SKM-1 (cell line): ENCODE data around the gene PLEKHG5.

Experiments
- DNase-seq: peaks from one replicate; lab custom pipeline; 2025; ENCODE audit not compliant: unreplicated experiment; lab: John Stamatoyannopoulos, UW

PLEKHG5 gene

GRCh38 chr1:6511056-6511455 lies 19.6 kb upstream of the PLEKHG5 start:
- DNase-seq, result no peak

GRCh38 chr1:6510493-6510892 lies 19.0 kb upstream of the PLEKHG5 start:
- no peak for DNase-seq

- DNase-seq, result no peak
These were observed 18.4 kb upstream of the PLEKHG5 start for GRCh38 chr1:6509919-6510291.

- DNase-seq, result no peak
These were observed 17.9 kb upstream of the PLEKHG5 start for GRCh38 chr1:6509220-6509918.

- no peak for DNase-seq
These were observed 17.3 kb upstream of the PLEKHG5 start for GRCh38 chr1:6508816-6509189.

GRCh38 chr1:6508154-6508815 lies 16.8 kb upstream of the PLEKHG5 start:
- no peak for DNase-seq

- no peak for DNase-seq
These were observed 16.0 kb upstream of the PLEKHG5 start for GRCh38 chr1:6507461-6507911.

GRCh38 chr1:6507037-6507428 lies 15.6 kb upstream of the PLEKHG5 start:
- DNase-seq, result no peak

GRCh38 chr1:6506210-6507036 lies 15.0 kb upstream of the PLEKHG5 start:
- DNase-seq, result no peak

- no peak for DNase-seq
These were observed 14.1 kb upstream of the PLEKHG5 start for GRCh38 chr1:6505367-6506209.

- no peak for DNase-seq
These were observed 13.4 kb upstream of the PLEKHG5 start for GRCh38 chr1:6504887-6505286.

GRCh38 chr1:6503884-6504602 lies 12.6 kb upstream of the PLEKHG5 start:
- no peak for DNase-seq

- DNase-seq, result no peak
These were observed 10.8 kb upstream of the PLEKHG5 start for GRCh38 chr1:6502000-6502891.

- DNase-seq, result no peak
These were observed 9.9 kb upstream of the PLEKHG5 start for GRCh38 chr1:6501279-6501813.

GRCh38 chr1:6500544-6501278 lies 9.2 kb upstream of the PLEKHG5 start:
- DNase-seq, result no peak

GRCh38 chr1:6499296-6499695 lies 7.8 kb upstream of the PLEKHG5 start:
- DNase-seq, result no peak

GRCh38 chr1:6498576-6499111 lies 7.2 kb upstream of the PLEKHG5 start:
- no peak for DNase-seq

- no peak for DNase-seq
These were observed 6.6 kb upstream of the PLEKHG5 start for GRCh38 chr1:6497867-6498575.
